G401 (cell line): ENCODE data around the gene KLHDC8A. TPM values are rescaled to one million over a fixed set of nuclear protein-coding genes. Genes with fewer than 3 reads are reported as not detected.
"Not testable (repeated sequence)": the region's sequence is repeated elsewhere in the genome, so short reads cannot be mapped to it uniquely, and the experiment has no call there.

Source experiments
- DNase-seq: peaks from one replicate; pipeline ENCODE4 v3.0.0-alpha.2; 2015; ENCODE audit warnings: low spot score
- in situ Hi-C: cut with HindIII; loops from 2 replicates; pipeline ENCODE4 v1.10.0; 2016; ENCODE audit warnings: low sequenced_read_pairs, mixed read lengths
- total RNA-seq: library from RNA; depleted of rRNA; stranded (reverse); fragments of >200 nt; shearing (Covaris generic); gene quantifications from 2 replicates; pipeline ENCODE4 v1.2.3, GENCODE V29; 2014

Gene KLHDC8A
- total RNA-seq, 1 experiment from 2014 or later = 2.8 TPM

DNA sequence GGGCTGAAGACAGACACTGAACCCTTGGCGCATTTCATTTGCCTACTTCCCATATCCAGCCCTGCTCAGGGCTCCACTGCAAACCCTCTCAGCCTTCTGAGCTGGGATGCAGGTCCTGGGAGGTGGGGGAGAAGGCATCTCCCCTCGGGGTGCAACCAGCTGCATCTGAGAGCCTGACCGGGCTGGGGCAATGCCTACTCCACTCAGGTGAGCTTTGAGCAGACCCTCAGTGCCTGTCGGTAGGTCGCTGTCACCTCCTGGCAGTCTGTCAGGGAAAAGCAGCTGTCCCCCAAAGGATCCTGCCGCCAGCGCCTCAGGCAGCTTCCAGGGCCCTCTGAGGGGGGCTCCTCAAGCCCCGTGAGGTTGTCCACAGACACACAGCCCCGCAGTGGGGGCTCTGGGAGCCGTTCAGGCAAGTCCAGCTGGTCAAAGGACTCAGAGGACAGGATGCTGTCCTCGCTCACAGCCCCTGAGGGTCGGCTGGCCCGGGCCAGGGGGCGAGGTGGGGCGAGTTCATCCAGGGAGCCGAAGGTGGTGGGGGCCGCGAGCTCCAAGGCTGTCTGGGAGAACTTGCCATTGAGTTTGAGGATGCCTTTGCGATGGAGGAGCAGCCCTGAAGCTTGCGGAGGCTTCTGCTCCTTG, 53.4 kb downstream of the KLHDC8A start:
- no peak for DNase-seq
- in situ Hi-C loops = no loop called here

DNA sequence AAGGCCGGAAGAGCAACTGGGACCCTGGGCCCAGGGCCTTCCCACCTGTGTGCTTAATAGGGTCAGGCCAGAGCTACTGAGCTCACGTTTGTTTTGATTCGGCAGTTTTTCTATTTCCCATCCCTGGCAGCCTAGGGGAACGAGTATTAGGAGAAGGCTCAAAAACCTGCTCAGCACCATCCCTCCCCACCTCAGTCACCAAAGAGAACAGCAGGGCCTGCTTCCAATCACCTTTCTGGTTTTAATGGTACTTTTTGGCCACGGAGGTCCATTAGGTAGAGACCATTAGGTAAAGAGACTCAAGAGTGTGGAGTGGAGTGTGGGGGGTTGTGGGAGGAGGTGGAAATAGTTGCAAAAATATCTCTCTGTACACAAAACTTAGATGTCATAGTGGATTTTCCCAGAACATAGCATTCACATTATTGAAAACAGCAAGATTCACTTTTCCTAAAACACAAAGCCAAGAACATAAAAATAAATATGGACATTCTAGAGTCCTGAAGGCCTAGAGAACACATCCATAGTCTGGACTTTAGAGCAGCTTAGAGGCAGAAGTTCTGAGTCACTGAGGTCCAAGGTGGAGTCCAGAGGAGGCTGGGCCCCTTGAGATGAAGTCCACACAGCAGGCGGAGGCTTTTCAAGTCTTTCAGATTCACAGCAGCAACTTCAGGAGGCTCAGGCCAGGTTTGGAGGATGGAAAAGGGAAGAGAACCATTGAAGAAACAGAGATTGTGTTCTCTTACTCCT, 54.7 kb downstream of the KLHDC8A start:
- DNase-seq = peak; percentile 37

DNA sequence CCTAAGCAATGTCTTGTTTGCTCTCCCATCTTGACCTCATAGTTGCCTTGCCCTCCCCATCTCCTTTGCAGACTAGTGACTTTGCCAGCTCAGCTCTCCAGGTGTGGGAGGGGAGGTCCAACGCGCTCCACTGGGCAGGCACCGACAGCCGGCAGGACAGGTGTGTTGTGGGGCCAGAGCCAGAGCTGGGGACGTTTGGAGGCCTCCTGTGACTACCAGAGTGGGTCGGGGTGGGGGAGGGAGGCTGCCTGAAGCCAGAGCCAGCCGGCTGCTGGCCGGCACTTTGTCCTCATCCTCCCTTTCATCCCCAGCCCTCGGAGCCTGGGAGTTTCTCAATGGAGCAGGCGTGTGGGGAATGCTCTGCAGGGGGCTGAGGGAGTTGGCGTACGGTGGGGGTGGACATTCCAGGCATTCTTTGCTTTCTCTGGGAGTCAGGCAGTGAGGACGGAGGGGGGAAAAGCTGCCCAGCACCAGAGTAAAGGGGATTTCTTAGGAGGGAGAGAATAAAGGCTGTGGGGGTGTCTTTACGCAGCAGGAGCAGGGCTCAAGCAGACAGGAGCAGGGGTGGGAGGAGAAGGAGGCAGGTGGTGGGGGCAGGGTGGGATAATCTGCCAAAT, 55.4 kb downstream of the KLHDC8A start:
- peak; percentile 65 for DNase-seq
- in situ Hi-C loops = no loop called here

More for the DNA sequence above, 54.7 kb downstream of the KLHDC8A start:
- in situ Hi-C loops = no loop called here

DNA sequence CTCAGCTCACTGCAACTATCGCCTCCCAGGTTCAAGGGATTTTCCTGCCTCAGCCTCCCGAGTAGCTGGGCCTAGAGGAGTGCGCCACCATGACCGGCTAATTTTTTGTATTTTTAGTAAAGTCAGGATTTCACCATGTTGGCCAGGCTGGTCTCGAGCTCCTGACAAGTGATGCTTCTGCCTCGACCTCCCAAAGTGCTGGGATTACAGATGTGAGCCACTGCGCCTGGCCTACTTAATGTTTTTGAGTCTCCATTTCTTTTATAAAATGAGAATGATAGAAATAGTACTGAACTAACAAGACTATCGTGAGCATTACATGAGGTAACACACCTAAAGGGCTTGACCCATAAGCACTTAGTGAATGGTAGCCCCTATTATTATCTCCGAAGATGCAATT, 56.6 kb downstream of the KLHDC8A start:
- DNase-seq = no peak
- in situ Hi-C loops = no loop called here

DNA sequence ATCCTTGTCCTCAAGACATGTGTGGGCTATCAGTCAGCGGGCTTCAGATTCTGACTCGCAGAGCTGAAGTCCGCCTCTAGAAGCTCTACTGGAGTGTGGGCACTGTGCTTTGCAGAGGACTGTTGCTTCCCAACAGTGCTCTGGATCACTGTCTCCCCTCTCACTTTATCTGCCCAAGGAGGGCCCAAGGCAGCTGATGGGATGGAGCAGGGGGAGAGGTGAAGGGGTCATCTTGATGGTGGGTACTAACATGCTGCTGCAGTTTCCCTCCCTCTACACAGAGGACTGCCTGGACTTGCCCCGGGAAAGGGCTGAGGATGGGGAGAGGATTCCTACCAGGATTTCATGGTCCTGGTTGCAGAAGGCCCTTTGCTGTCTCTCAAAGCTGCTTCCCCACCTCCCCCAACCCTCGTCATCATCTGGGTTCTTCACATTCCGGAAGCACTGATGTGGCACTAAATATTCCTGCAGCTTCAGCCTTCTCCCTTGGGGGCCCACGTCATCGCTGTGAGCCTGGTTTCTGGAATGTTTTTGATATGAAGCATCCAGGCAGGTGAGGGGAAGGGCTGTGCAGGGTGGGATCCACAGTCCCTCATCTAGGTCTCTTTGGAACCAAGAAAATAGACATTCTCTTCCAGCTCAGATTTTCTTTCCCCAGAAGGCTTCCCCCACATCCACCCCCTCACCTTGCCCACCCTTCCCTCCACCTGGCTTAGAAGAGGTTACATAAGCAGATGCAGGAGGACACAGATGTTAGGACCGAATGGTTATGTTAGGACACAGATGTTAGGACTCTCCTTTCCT, 58.3 kb downstream of the KLHDC8A start:
- in situ Hi-C loops = no loop called here
- DNase-seq = peak; percentile 64

- DNase-seq, in situ Hi-C loops: not testable (repeated sequence)
These were observed 59.1 kb downstream of the KLHDC8A start for GRCh38 chr1:205297546-205298177.

DNA sequence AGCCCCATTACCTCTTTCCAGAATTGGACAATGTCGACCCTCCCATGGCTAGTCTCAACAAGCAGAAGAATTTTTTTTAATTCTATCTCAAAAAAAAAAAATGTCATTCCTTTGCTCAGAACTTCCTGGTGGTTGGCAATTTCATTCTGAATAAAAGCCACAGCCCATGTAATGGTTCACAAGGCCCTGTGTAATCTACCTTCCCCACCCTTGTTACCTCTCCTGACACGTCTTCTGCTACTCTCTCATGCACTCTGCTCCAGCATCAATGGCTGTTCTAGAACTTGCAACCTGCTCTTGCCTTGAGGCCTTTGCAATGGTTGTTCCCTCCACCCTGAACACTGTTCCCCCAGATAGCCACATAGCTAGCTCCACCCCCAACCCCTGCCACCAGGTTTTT, 60.6 kb downstream of the KLHDC8A start:
- no peak for DNase-seq
- in situ Hi-C loops = no loop called here

DNA sequence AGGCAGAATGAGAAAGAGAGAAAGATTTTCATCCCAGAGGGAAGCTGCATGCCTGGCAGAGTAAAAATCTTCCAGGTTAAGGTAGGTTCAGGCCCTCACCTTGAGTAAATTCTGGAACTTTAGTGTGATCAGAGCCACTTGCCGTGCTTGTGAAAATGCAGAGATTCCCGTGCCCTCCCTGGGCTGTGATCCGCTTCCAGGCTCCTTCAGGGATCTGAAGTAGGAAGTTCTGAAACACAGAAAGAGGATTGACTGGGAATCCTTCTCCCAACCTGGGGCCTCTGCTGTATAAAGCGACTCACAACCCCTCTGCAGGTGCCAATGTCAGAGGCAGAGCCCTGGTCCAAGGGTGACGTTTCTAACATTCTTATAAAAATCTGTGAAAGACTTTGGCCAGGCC, 61.8 kb downstream of the KLHDC8A start:
- DNase-seq = no peak
- in situ Hi-C loops = no loop called here

GRCh38 chr1:205294175-205294917, 62.4 kb downstream of the KLHDC8A start:
- in situ Hi-C loops = no loop called here
- no peak for DNase-seq

DNA sequence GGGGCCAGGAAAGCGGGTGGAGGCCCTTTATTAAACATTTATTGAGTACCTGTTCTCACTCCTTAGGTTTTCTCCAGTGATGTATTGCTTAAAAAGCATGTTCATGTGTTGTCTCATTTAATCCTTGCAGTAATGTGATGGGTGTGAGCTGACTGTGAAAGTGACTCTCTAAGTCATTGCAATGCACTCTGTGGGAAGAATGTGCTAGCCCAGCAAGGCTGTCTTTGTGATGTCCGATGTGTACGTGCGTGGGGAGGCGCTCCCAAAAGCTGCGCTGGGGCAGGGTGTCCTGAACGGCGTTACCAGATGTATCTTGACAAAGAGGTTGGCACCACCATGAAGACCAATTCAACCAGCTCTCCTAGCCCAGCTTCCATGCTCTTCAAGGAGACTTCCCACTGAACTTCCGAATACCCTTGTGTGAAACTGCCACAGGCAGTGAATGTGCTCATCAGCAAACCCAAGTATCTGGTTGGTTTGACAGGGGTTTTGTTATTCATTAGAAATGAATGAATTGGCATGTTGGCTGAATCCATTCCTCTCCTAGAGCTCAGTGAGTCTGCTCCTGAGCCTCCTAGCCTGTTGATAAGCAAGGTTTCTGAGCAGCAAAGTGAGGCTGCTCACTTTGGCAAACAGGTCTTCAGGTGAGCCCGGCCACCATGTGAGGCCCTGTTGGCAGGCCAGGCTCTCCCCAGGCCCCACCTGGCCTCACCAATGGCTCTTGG, 63.2 kb downstream of the KLHDC8A start:
- in situ Hi-C loops = no loop called here
- DNase-seq = no peak

GRCh38 chr1:205291596-205291995, 65.1 kb downstream of the KLHDC8A start:
- DNase-seq = no peak
- in situ Hi-C loops = no loop called here

GRCh38 chr1:205287767-205288559, 68.8 kb downstream of the KLHDC8A start:
- in situ Hi-C loops = no loop called here
- no peak for DNase-seq

- in situ Hi-C loops = no loop called here
- DNase-seq = no peak
These were observed 69.6 kb downstream of the KLHDC8A start for GRCh38 chr1:205287076-205287475.

GRCh38 chr1:205286335-205286950, 70.3 kb downstream of the KLHDC8A start:
- no peak for DNase-seq
- in situ Hi-C loops = no loop called here
